ENCODE results near the gene TNN. TPM values are rescaled to one million over a fixed set of nuclear protein-coding genes. Genes with fewer than 3 reads are reported as not detected.

Gene TNN
- total and polyA plus RNA-seq, 2 donors from 2014 or later, result 0.26 TPM; not detected in 1

GRCh38 chr1:175075572-175076568 is 8.2 kb downstream of the TNN start:
- Histone ChIP-seq H3K36me3 (ENCODE audit: control insufficient read depth in 2 of 3, insufficient read depth in 3 of 3, low read length in 3 of 3) (no peaks in the 10 kb centered on the region), H3K4me3 (ENCODE audit: low read length in 3 of 3) (no peak overlapping the region), H3K9ac (ENCODE audit: low read length in 3 of 3) (no peak overlapping the region), H3K4me1 (ENCODE audit: control insufficient read depth in 2 of 3, insufficient read depth in 2 of 3, low read depth in 1 of 3, low read length in 3 of 3) (peaks cover 0 to 3% (median 0%) of the 10 kb centered on the region in 3 donors), H3K27me3 (ENCODE audit: control insufficient read depth, insufficient read depth, low read length) (no peaks in the 10 kb centered on the region), H3K9me3 (ENCODE audit: control insufficient read depth in 2 of 3, insufficient read depth in 1 of 3, low read length in 3 of 3) (no peaks in the 10 kb centered on the region), H3K27ac (ENCODE audit: low read depth in 2 of 2, low read length in 2 of 2) (no peak overlapping the region)
- no peak for DNase-seq
- intact Hi-C loops (cut with DNase I), result no loop called here
- TF ChIP-seq CTCF (IDR thresholded peaks at IDR 0.05; ENCODE audit: borderline replicate concordance, extremely low read depth, insufficient read depth), result no peak
- FAIRE-seq, result no peak

- Histone ChIP-seq H3K27ac (ENCODE audit: low read depth in 2 of 2, low read length in 2 of 2) (no peak overlapping the region), H3K4me3 (ENCODE audit: low read length in 3 of 3) (no peak overlapping the region), H3K4me1 (ENCODE audit: control insufficient read depth in 2 of 3, insufficient read depth in 2 of 3, low read depth in 1 of 3, low read length in 3 of 3) (no peaks in the 10 kb centered on the region), H3K9me3 (ENCODE audit: control insufficient read depth in 2 of 3, insufficient read depth in 1 of 3, low read length in 3 of 3) (no peaks in the 10 kb centered on the region), H3K27me3 (ENCODE audit: control insufficient read depth, insufficient read depth, low read length) (no peaks in the 10 kb centered on the region), H3K36me3 (ENCODE audit: control insufficient read depth in 2 of 3, insufficient read depth in 3 of 3, low read length in 3 of 3) (no peaks in the 10 kb centered on the region), H3K9ac (ENCODE audit: low read length in 3 of 3) (no peak overlapping the region)
- no peak for DNase-seq
- intact Hi-C loops (cut with DNase I), result no loop called here
- TF ChIP-seq CTCF (IDR thresholded peaks at IDR 0.05; ENCODE audit: borderline replicate concordance, extremely low read depth, insufficient read depth), result no peak
- no peak for FAIRE-seq
These were observed 9.9 kb downstream of the TNN start for GRCh38 chr1:175077356-175078030.

GRCh38 chr1:175078629-175079028 is 11.0 kb downstream of the TNN start:
- intact Hi-C loops (cut with DNase I), result no loop called here

More at GRCh38 chr1:175078629-175079028, 11.0 kb downstream of the TNN start:
- TF ChIP-seq CTCF (IDR thresholded peaks at IDR 0.05; ENCODE audit: borderline replicate concordance, extremely low read depth, insufficient read depth), result no peak
- no peak for DNase-seq
- Histone ChIP-seq H3K9me3 (ENCODE audit: control insufficient read depth in 2 of 3, insufficient read depth in 1 of 3, low read length in 3 of 3) (no peaks in the 10 kb centered on the region), H3K27ac (ENCODE audit: low read depth in 2 of 2, low read length in 2 of 2) (no peak overlapping the region), H3K4me3 (ENCODE audit: low read length in 3 of 3) (no peak overlapping the region), H3K4me1 (ENCODE audit: control insufficient read depth in 2 of 3, insufficient read depth in 2 of 3, low read depth in 1 of 3, low read length in 3 of 3) (no peaks in the 10 kb centered on the region), H3K36me3 (ENCODE audit: control insufficient read depth in 2 of 3, insufficient read depth in 3 of 3, low read length in 3 of 3) (no peaks in the 10 kb centered on the region), H3K27me3 (ENCODE audit: control insufficient read depth, insufficient read depth, low read length) (no peaks in the 10 kb centered on the region), H3K9ac (ENCODE audit: low read length in 3 of 3) (no peak overlapping the region)
- FAIRE-seq, result no peak
